Right ventricle myocardium superior (tissue), 1 donor: ENCODE data around the gene ACP1. TPM values are rescaled to one million over a fixed set of nuclear protein-coding genes. Genes with fewer than 3 reads are reported as not detected.

Experiments used
- ATAC-seq: fragments of 200-7000 bp; cut with Tn5 transposase; one replicate; pipeline ENCODE4 v1.9.1; 2020; ENCODE audit warnings: mild to moderate bottlenecking; ENCODE audit not compliant: poor library complexity
- DNase-seq: peaks from one replicate; pipeline ENCODE4 v3.0.0-alpha.2; 2020
- intact Hi-C: fragments of 100-400 bp; cut with DNase I; formaldehyde crosslinking; loops from one replicate; pipeline ENCODE4 v1.11.2; 2022
- total RNA-seq: library from RNA; stranded (reverse); fragmentation: NEBNext Ultra II Directional; extraction: Animal tissue kit (Norgen Biotek cat#: 25700); gene quantifications from one replicate; pipeline ENCODE4 v1.2.1, GENCODE V29; 2021
- donor health status: DM: no; HTN: yes; CAD: no; lungs with severe emphysema.

The ACP1 gene
- total RNA-seq, 1 donor from 2014 or later: 68.1 TPM

DNA sequence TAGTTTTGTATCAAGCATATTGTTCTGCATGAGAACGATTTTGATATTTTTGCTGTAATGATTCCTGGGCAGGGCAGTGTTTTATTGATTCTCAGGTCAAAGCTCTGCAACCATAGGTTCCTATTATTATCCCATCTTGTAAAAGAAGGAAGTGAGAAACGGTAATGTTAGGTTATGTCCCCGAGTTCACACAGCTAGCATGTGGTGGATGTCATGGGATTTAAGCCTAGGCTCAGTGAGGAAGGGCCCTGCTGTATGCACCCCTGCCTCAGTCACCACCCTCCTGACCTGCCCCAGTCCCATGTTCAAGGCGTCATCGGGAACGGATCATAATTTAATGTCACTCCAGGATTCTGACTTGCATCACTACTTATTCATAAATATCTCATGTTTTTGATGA lies 10.7 kb downstream of the ACP1 start:
- DNase-seq: no peak
- no peak for ATAC-seq
- intact Hi-C loops: no loop called here

GRCh38 chr2:278312-278926 lies 13.7 kb downstream of the ACP1 start:
- ATAC-seq (no peak), DNase-seq (no peak)
- intact Hi-C loops: no loop called here

DNA sequence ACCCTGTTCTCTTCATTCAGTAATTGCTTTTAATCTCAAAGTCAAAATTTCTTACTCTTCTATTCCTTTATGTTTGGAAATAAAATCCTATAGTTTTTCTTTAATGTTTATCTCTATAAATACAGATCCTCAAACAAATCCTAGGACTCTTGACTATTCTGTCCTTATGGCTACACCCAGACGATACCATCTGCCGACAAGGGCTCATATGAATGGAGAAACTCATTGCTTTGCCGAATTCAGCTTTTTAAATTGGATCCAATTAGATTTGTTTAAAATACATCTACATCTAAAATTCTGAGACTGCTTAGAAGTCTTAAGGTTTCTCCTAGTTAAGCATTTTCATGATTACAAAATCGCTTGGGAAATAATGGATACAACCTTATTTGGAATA lies 14.2 kb downstream of the ACP1 start:
- no peak for ATAC-seq
- intact Hi-C loops: no loop called here
- DNase-seq: no peak

GRCh38 chr2:279366-279765 lies 14.6 kb downstream of the ACP1 start:
- DNase-seq (no peak), ATAC-seq (no peak)
- intact Hi-C loops: no loop called here

DNA sequence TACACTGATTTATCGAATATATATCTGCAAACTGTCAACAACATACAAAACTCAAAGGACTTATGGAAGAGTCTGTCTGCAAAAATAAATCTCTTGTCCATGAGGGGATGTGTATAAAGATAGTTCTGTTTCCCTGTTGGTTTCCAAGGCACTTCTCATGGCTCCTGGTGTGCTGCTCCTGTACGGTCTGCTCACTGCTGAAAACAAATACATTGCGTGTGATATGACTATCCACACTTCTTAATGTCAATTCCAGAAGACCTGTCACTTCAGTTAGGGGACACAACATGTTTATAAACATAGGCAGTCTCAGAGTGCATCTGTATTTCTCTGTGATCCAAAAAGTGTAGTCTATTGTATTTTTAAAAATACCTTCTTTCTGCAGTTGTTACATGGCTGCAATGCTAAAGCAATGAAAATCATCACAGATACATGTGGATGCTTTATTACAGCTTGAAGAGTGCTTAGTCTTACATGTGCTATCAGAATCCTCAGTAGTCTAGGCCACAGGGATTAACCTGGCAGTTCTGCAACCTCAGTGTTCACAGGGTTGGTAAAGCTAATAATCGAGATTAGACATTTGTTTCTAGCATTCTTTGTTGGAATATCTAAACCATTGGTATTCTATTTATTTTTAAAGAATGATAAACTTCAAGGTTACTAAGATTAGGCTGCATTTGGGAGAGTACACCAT lies 15.4 kb downstream of the ACP1 start:
- peak; percentile 47 for ATAC-seq
- intact Hi-C loops: no loop called here

DNA sequence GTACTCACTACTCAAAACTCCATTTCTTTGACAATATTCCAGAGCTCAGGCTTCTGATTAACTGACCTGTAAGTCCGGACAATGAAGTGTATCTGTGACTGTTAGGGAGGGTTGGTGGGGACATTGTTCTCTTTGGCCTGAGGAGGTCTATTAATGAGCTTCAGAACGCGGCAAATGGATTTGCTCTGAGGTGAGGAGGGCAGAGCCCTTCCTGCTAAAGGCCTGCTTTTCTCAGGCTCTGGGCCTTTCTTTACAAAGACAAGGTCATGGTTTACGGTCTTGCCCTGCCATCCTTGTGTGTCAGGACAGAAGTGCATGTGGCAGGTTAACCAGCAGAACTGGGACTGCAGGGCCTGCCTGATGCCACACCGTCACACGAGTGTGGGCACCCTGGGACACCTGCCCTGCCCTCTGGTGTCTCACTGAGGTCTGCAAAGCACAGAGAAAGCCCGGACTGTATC lies 15.9 kb downstream of the ACP1 start:
- intact Hi-C loops: no loop called here
- DNase-seq: no peak
- ATAC-seq: peak; percentile 71

More for the DNA sequence above, 15.4 kb downstream of the ACP1 start:
- no peak for DNase-seq

- ATAC-seq: no peak
- no peak for DNase-seq
- intact Hi-C loops: no loop called here
Measured at GRCh38 chr2:281381-281780, 16.6 kb downstream of the ACP1 start.

- ATAC-seq: no peak
- DNase-seq: no peak
- intact Hi-C loops: no loop called here
Measured at GRCh38 chr2:282371-283263, 17.9 kb downstream of the ACP1 start.

DNA sequence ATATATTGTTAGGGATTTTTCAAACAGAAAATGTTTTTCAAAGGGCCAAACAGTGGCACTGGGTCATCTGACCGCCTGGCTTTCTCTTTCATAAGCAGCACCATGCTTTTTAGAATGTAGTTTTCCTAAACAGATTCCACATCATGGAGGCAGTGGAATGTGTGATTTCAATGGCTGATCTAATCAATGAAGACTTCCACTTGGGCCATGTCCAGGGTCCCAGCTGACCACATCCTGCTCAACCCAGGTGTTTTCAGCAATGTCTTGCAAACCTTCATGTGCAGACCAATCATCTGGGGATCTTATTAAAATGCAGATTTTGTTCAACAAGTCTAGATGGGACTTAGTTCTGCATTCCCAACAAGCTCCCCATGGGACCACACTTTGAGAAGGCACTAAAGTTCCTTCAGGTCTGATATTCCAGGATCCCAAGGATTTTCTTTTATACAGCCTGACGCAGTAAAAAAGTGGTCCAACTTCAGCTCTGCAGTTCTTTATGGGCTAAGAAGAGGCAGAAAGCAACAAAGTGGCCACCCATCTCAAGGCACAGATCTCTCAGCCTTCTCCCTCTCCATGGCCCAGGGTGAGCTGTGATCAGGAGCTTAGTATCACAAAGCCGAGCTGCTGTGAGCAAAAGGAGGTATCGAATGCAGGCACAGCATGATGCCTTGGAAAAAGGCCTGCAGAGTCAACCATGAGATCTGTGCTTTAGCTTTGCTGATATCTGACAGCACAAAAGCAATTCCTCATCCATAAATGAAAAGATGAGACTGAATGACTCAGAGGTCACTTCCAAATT lies 19.4 kb downstream of the ACP1 start:
- ATAC-seq (no peak), DNase-seq (no peak)
- intact Hi-C loops: no loop called here

GRCh38 chr2:284896-285492 lies 20.2 kb downstream of the ACP1 start:
- ATAC-seq (no peak), DNase-seq (no peak)
- intact Hi-C loops: no loop called here

- intact Hi-C loops: no loop called here
- no peak for ATAC-seq
- DNase-seq: no peak
Measured at GRCh38 chr2:285531-285930, 20.8 kb downstream of the ACP1 start.

- ATAC-seq (no peak), DNase-seq (no peak)
- intact Hi-C loops: no loop called here
Measured at GRCh38 chr2:286035-286434, 21.3 kb downstream of the ACP1 start.

GRCh38 chr2:286774-287392 lies 22.1 kb downstream of the ACP1 start:
- no peak for ATAC-seq
- DNase-seq: no peak
- intact Hi-C loops: no loop called here

DNA sequence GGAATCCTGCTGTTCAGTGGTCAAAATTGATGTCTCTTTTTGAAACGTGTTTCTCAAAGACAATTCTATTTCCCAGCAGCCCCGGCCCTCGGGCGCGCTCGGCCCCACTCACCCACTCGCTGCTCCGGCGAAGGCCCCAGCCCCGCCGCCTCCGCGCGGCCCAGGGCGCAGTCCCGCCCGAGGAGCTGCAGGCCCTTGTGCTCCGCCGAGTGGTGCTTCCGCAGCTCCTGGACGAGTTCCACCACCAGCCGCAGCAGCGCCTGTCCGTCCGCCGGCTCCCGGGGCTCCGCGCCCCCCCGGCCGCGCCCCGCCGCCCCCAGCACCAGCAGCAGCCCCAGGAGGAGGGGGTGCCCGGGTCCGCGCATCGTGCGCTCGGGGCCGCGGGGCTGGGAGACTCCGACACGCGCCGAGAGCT lies 22.7 kb downstream of the ACP1 start:
- peak; percentile 46 for ATAC-seq
- DNase-seq: no peak
- intact Hi-C loops: no loop called here

GRCh38 chr2:287911-288757 lies 23.4 kb downstream of the ACP1 start, which contains the start of gene ALKAL2:
Gene ALKAL2, minus strand, starts transcription at chr2:288091. Its CDS starts 256 bp downstream, at chr2:287835.
- intact Hi-C loops: no loop called here
- ATAC-seq (no peak), DNase-seq (no peak)

DNA sequence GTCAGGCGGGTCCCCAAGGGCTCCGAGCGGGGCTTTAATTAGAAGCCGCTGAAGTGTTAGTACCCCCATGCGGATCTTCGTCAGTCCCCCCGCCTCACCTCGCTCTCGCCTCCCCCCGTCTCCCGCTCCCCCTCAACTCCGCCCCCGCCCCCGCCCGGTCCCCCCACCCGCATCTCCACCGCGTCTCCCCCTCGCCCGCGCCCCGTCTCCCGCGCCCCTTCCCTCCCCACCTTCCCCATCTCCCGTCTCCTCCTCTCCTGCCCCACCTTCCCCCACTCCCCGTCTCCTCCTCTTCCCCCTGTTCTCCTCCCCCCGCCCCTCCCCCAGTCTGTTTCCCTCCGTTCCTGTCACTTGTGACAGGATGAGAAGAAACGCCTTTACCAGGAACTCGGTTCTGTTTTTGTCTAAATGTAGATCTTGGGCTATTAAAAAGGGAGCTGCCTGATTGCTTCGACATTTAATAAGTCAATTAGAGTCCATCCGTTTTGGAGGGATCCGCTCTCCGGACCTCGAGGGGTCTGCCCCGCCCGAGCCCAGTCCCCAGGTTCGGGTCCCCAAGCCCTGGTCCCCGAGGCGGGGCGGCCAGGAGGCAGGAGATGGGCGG lies 24.1 kb downstream of the ACP1 start:
- ATAC-seq: no peak
- intact Hi-C loops: no loop called here

More for the DNA sequence above, 24.1 kb downstream of the ACP1 start:
- DNase-seq: no peak
